NCI-H510A (cell line): ENCODE measurements around the gene CALCA.

ENCODE experiments used
- DNase-seq: peaks from one replicate; lab custom pipeline; 2025; lab: John Stamatoyannopoulos, UW

Gene CALCA

GRCh38 chr11:14942745-14943144 lies 29.4 kb downstream of the CALCA start:
- DNase-seq = no peak

DNA sequence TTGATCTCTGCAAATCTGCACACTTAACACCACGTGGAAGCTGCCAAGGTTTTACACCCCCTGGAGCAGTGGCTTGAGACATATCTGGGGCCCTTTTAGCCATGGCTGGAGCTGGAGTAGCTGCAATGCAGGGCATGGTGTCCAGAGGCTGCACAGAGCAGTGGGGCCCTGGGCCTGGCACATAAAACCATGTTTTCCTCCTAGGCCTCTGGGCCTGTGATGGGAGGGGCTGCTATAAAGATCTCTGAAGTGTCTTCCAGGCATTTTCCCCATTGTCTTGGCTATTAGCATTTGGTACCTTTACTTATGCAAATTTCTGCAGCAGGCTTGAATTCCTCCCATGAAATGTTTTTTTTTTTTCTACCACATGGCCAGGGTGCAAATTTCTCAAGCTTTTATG lies 33.2 kb downstream of the CALCA start:
- no peak for DNase-seq

- DNase-seq = no peak
These were observed 37.4 kb downstream of the CALCA start for GRCh38 chr11:14934641-14935351.

GRCh38 chr11:14932447-14932846 lies 39.7 kb downstream of the CALCA start:
- DNase-seq = no peak

GRCh38 chr11:14930369-14930768 lies 41.8 kb downstream of the CALCA start:
- no peak for DNase-seq

GRCh38 chr11:14927146-14927545 lies 45.0 kb downstream of the CALCA start:
- DNase-seq = no peak

DNA sequence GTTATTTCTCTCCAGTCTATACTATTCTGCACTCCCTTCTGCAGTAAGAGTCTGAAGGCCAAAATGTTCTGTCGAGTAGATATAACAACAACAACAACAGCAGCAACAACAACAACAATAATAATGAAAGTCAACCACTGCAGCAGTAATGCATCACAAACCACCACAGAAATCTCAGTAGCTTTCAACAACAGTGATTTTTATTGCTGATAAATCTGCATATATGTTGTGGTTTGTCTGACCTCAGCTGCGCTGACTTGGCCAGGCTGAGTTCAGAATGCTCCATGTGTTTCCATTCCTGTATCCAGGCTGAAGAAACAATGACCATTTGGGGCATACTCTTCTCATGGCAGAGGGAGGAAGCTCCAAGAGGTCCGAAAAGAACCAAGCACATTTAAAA lies 47.8 kb downstream of the CALCA start:
- no peak for DNase-seq
